ENCODE data around the gene HSPA8. TPM values are rescaled to one million over a fixed set of nuclear protein-coding genes. Genes with fewer than 3 reads are reported as not detected.

The HSPA8 gene
- total RNA-seq, 1 experiment from 2014 or later: 1,301 TPM

GRCh38 chr11:123057661-123058305 lies 4.2 kb downstream of the HSPA8 start:
- DNase-seq (ENCODE audit: low read depth, low spot score): no peak
- H3K27me3 ChIP-seq (ENCODE audit: insufficient read depth, low read length): no peaks in the 10 kb centered on the region
- ChIA-PET CTCF (interaction anchor here (0.7 to 1.9 kb wide), 5 partner anchors 35 to 428 kb away, joined by 3 to 7 read pairs (median 4); no protein-coding TSS in a partner anchor), RAD21 (ENCODE audit: low non-redundant PET in 1 of 2, low total read pairs in 2 of 2, uncharacterized antibody in 2 of 2, unreplicated experiment in 2 of 2) (no interaction called here), POLR2A (interaction anchor here (1.5 kb wide), 3 partner anchors 10 to 32 kb away, joined by 4 to 7 read pairs (median 5); no protein-coding TSS in a partner anchor)
- intact Hi-C loops (cut with micrococcal nuclease): loop anchor here (10.0 kb wide), 1 partner anchor 143 kb away; no protein-coding TSS in a partner anchor
- H3K4me1 ChIP-seq (ENCODE audit: control insufficient read depth in 1 of 2, insufficient read depth in 2 of 2, low read length in 2 of 2): peaks cover 0 to 16% of the 10 kb centered on the region in 2 experiments; a peak in 2 of 4 replicates
- TF ChIP-seq ELF1 (IDR thresholded peaks at IDR 0.05; ENCODE audit: borderline replicate concordance, low read depth): no peak
- TF ChIP-seq CTCF (IDR thresholded peaks at IDR 0.05 in 2 of 3, conservative IDR thresholded peaks at IDR 0.05 in 1 of 3; ENCODE audit: borderline replicate concordance in 1 of 3, insufficient read depth in 1 of 3, low read depth in 2 of 3, low read length in 2 of 3): no peak
- TF ChIP-seq FOSL1 (IDR thresholded peaks at IDR 0.05; ENCODE audit: low read depth): no peak
- TF ChIP-seq POLR2AphosphoS5 (IDR thresholded peaks at IDR 0.05; ENCODE audit: low read depth, low read length): 0 out of 2 replicates have a peak, but pooled peaks have one; percentile 9
- no peaks in the 10 kb centered on the region for H3K9me3 ChIP-seq (ENCODE audit: control insufficient read depth in 1 of 2, insufficient read depth in 1 of 2, low read depth in 1 of 2, low read length in 2 of 2)
- H3K79me2 ChIP-seq (ENCODE audit: insufficient read depth, low read length): peaks cover 54% of the 10 kb centered on the region
- H2AFZ ChIP-seq (ENCODE audit: low read depth, low read length, poor library complexity, severe bottlenecking): no peak overlapping the region
- H3K9ac ChIP-seq (ENCODE audit: low read length): no peak overlapping the region
- H3K4me2 ChIP-seq (ENCODE audit: low read length): no peak overlapping the region
- BruUV-seq (replicated peaks): no TSS peak
- peaks cover 59% of the 10 kb centered on the region; the same call in 1 of the 2 replicates for H4K20me1 ChIP-seq (ENCODE audit: insufficient read depth)
- peaks cover 34 to 66% of the 10 kb centered on the region in 2 experiments for H3K36me3 ChIP-seq (ENCODE audit: control insufficient read depth in 1 of 2, insufficient read depth in 2 of 2, low read length in 2 of 2)
- H3K4me3 ChIP-seq (replicated peaks in 1 of 2; ENCODE audit: low read depth in 1 of 2, low read length in 2 of 2): no peak overlapping the region
- H3K9me2 ChIP-seq (ENCODE audit: insufficient read depth): no peaks in the 10 kb centered on the region
- no peak for ATAC-seq
- H3K27ac ChIP-seq (ENCODE audit: low read depth, low read length): no peak overlapping the region
